Nephron progenitor cell (in vitro differentiated cells): ENCODE results near the gene ADRA2A.

Source experiments
- DNase-seq: peaks from one replicate; pipeline ENCODE4 v3.0.0; 2021
- H3K27ac Mint-ChIP-seq: 2 replicates; pipeline ENCODE4 v1.8.0; 2021; ENCODE audit warnings: mild to moderate bottlenecking, moderate library complexity, mixed read lengths
- H3K27me3 Mint-ChIP-seq: 2 replicates; pipeline ENCODE4 v1.8.0; 2021; ENCODE audit warnings: mild to moderate bottlenecking, low read depth, mixed read lengths; ENCODE audit not compliant: poor library complexity
- H3K36me3 Mint-ChIP-seq: 2 replicates; pipeline ENCODE4 v1.8.0; 2021; ENCODE audit warnings: low read depth, mixed read lengths
- H3K4me1 Mint-ChIP-seq: 2 replicates; pipeline ENCODE4 v1.8.0; 2021; ENCODE audit warnings: mixed read lengths
- H3K4me3 Mint-ChIP-seq: 2 replicates; pipeline ENCODE4 v1.8.0; 2021; ENCODE audit warnings: mild to moderate bottlenecking, moderate library complexity, mixed read lengths
- H3K9me3 Mint-ChIP-seq: 2 replicates; pipeline ENCODE4 v1.8.0; 2021; ENCODE audit warnings: mild to moderate bottlenecking, moderate library complexity, mixed read lengths
- CTCF ChIP-seq: fragments of 200-600 bp; sonication (generic); IDR thresholded peaks from 2 replicates; pipeline ENCODE4 v1.5.0; 2021; ENCODE audit warnings: antibody characterized with exemption

Gene ADRA2A

GRCh38 chr10:111077479-111077784, 603 bp downstream of the ADRA2A start:
- no peak for TF ChIP-seq CTCF
- Mint-ChIP-seq H3K36me3 (no peaks in the 10 kb centered on the region), H3K27me3 (peaks cover 81% of the 10 kb centered on the region), H3K27ac (no peak overlapping the region), H3K9me3 (peaks cover 9% of the 10 kb centered on the region), H3K4me1 (peaks cover 25% of the 10 kb centered on the region), H3K4me3 (peak overlapping the region; percentile 85)
- no peak for DNase-seq

GRCh38 chr10:111077785-111078504, 1.1 kb downstream of the ADRA2A start:
- peak; percentile 23 for DNase-seq

GRCh38 chr10:111078505-111079185, 1.8 kb downstream of the ADRA2A start:
- H3K9me3 Mint-ChIP-seq, result peaks cover 9% of the 10 kb centered on the region
- DNase-seq, result peak; percentile 38
- peaks cover 79% of the 10 kb centered on the region for H3K27me3 Mint-ChIP-seq
- peaks cover 30% of the 10 kb centered on the region for H3K4me1 Mint-ChIP-seq
- no peak overlapping the region for H3K27ac Mint-ChIP-seq
- TF ChIP-seq CTCF, result no peak
- no peaks in the 10 kb centered on the region for H3K36me3 Mint-ChIP-seq
- H3K4me3 Mint-ChIP-seq, result peak overlapping the region; percentile 75

More at GRCh38 chr10:111077785-111078504, 1.1 kb downstream of the ADRA2A start:
- no peak for TF ChIP-seq CTCF
- H3K36me3 Mint-ChIP-seq, result no peaks in the 10 kb centered on the region
- peaks cover 9% of the 10 kb centered on the region for H3K9me3 Mint-ChIP-seq
- H3K27me3 Mint-ChIP-seq, result peaks cover 80% of the 10 kb centered on the region
- H3K4me3 Mint-ChIP-seq, result peak overlapping the region; percentile 85
- H3K27ac Mint-ChIP-seq, result no peak overlapping the region
- peaks cover 30% of the 10 kb centered on the region for H3K4me1 Mint-ChIP-seq

GRCh38 chr10:111079241-111079760, 2.5 kb downstream of the ADRA2A start:
- Mint-ChIP-seq H3K9me3 (peaks cover 9% of the 10 kb centered on the region), H3K36me3 (no peaks in the 10 kb centered on the region), H3K4me3 (peak overlapping the region; percentile 75), H3K27me3 (peaks cover 73% of the 10 kb centered on the region), H3K27ac (no peak overlapping the region), H3K4me1 (peaks cover 30% of the 10 kb centered on the region)
- no peak for DNase-seq
- no peak for TF ChIP-seq CTCF

DNA sequence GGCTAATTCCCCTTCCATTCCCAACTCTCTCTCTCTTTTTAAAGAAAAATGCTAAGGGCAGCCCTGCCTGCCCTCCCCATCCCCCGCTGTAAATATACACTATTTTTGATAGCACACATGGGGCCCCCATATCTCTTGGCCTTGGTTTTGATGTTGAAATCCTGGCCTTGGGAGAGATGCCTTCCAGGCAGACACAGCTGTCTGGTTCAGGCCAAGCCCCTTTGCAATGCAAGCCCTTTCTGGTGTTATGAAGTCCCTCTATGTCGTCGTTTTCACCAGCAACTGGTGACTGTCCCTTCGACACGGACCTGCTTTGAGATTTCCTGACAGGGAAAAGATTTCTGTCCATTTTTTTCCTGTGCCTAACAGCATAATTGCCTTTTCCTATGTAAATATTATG, 3.0 kb downstream of the ADRA2A start:
- Mint-ChIP-seq H3K9me3 (peaks cover 9% of the 10 kb centered on the region), H3K36me3 (no peaks in the 10 kb centered on the region), H3K27me3 (peaks cover 69% of the 10 kb centered on the region), H3K27ac (peak overlapping the region; percentile 52), H3K4me1 (peaks cover 30% of the 10 kb centered on the region), H3K4me3 (peak overlapping the region; percentile 75)
- TF ChIP-seq CTCF, result no peak
- no peak for DNase-seq
